ENCODE data around the gene KDELR3. TPM values are rescaled to one million over a fixed set of nuclear protein-coding genes. Genes with fewer than 3 reads are reported as not detected.

The KDELR3 gene
- total RNA-seq (2012; rRNA removed), result 102 and 137 TPM in 2 replicates

DNA sequence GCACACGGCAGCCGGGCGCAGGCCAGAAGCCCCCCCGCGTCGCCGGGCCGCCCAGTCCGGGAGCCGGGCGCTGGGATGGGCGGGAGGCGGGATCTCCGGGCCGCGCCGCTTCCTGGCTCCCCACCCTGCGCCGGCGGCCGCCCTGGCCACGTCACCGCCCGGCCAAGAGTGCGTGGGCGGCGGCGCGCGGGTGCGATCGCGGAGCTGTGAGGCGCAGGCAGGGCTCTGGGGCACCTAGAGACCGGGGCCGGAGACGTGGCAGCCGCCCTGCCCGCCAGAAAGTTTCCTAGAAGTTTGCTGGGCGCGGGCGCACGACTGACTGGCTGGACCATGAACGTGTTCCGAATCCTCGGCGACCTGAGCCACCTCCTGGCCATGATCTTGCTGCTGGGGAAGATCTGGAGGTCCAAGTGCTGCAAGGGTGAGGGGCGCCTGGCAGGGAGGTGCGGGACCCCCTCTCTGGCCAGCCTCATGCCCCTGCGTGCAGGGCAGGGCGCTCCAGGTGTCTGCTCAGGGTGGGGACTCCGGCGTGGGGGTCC is at the start of gene KDELR3:
Gene KDELR3 (plus strand): TSS at position 193 of the 539 bp plus-strand sequence. CDS start 138 bp downstream, at position 331.
- Histone ChIP-seq H3K4me1 (ENCODE audit: control insufficient read depth, insufficient read depth, low read length) (peaks cover 14% of the 10 kb centered on the region), H3K27me3 (ENCODE audit: control insufficient read depth, insufficient read depth, low read length) (peaks cover 9% of the 10 kb centered on the region), H3K9me3 (replicated peaks; ENCODE audit: low read length) (no peaks in the 10 kb centered on the region), H3K4me2 (ENCODE audit: low read length) (peak within 1 kb of the TSS; percentile 93), H3K36me3 (ENCODE audit: insufficient read depth, low read length) (peaks cover 7% of the 10 kb centered on the region), H3K4me3 (ENCODE audit: low read length) (peak within 1 kb of the TSS; percentile 79), H3K9ac (ENCODE audit: low read depth, low read length) (peak within 1 kb of the TSS; percentile 88)

DNA sequence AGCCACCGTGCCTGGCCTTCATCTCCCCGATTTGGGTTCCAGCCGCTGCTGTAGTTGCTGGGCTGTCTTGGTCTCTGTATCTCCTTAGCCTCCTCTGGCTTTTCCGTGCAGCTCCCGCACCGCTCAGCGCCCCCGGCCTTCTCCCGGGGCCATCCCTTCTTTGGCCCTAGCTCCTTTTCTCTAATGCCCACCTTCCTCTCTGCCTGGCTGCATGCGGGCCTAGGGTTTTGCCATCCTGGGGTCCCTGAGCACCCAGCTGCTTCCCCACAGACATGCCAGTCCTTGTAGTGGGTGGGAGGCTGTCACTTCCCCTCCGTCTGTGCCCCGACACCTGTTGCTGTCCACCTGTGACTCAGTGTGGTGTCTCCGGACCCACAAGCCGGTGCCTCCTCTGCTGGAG is 49.3 kb upstream of the KDELR3 start:
- Histone ChIP-seq H3K4me3 (ENCODE audit: low read length) (no peak overlapping the region), H3K27me3 (ENCODE audit: control insufficient read depth, insufficient read depth, low read length) (peaks cover 19% of the 10 kb centered on the region), H3K4me1 (ENCODE audit: control insufficient read depth, insufficient read depth, low read length) (no peaks in the 10 kb centered on the region), H3K9me3 (replicated peaks; ENCODE audit: low read length) (no peaks in the 10 kb centered on the region), H3K9ac (ENCODE audit: low read depth, low read length) (no peak overlapping the region), H3K36me3 (ENCODE audit: insufficient read depth, low read length) (no peaks in the 10 kb centered on the region), H3K4me2 (ENCODE audit: low read length) (no peak overlapping the region)

DNA sequence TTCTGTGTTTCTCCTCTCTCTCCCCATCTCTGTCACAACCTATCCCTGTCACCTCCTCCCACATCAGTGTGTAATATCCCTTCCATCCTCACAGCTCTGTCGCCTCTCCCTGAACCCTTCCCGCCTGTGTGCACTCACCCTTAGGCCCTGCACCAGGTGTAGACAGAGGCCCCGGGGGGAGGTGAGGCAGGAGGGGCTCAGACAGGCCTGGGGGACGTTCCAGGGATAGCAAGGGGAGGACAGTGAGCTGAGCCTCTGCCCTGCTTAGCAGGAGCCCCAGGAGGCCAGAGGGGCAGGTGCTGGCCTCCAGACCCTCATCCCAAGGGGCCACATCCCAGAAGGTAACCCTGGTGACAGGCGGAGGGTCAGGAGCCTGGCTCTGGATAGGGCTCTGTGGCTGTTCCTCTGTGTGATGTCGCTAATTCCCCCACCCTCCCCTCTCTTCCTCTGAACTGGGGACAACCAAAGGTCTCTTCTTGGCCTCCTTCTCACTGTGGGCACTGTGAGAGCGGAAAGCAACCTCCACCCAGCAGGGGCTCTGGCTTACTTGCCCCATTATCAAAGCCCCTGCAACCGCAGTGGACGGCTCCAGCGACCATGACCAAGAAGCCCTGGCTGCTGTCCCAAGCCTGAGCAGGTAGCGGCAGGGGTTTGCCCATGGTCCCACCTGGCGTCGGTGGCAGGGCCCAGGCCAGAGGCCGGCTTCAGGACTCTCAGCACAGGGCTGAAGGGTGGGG is 48.6 kb upstream of the KDELR3 start:
- Histone ChIP-seq H3K4me1 (ENCODE audit: control insufficient read depth, insufficient read depth, low read length) (no peaks in the 10 kb centered on the region), H3K4me2 (ENCODE audit: low read length) (no peak overlapping the region), H3K9ac (ENCODE audit: low read depth, low read length) (no peak overlapping the region), H3K27me3 (ENCODE audit: control insufficient read depth, insufficient read depth, low read length) (peaks cover 17% of the 10 kb centered on the region), H3K4me3 (ENCODE audit: low read length) (no peak overlapping the region), H3K9me3 (replicated peaks; ENCODE audit: low read length) (no peaks in the 10 kb centered on the region), H3K36me3 (ENCODE audit: insufficient read depth, low read length) (no peaks in the 10 kb centered on the region)

DNA sequence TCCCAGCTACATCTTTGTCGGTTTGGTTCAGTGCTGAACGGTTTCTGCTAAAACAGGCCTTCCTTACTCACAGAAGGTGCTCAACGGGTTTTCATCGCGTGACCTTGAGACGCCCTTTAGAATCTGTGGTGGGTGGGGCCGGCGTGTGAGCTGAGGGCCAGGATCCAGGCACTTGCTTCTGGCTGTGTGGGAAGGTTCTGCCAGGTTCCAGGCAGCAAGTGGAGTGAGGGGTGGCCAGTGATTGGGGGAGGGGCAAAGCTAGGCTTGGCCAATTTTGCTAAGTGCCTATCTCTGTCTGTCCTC is 48.1 kb upstream of the KDELR3 start:
- Histone ChIP-seq H3K36me3 (ENCODE audit: insufficient read depth, low read length) (no peaks in the 10 kb centered on the region), H3K9me3 (replicated peaks; ENCODE audit: low read length) (no peaks in the 10 kb centered on the region), H3K4me2 (ENCODE audit: low read length) (no peak overlapping the region), H3K27me3 (ENCODE audit: control insufficient read depth, insufficient read depth, low read length) (peaks cover 19% of the 10 kb centered on the region), H3K4me3 (ENCODE audit: low read length) (no peak overlapping the region), H3K4me1 (ENCODE audit: control insufficient read depth, insufficient read depth, low read length) (no peaks in the 10 kb centered on the region), H3K9ac (ENCODE audit: low read depth, low read length) (no peak overlapping the region)

DNA sequence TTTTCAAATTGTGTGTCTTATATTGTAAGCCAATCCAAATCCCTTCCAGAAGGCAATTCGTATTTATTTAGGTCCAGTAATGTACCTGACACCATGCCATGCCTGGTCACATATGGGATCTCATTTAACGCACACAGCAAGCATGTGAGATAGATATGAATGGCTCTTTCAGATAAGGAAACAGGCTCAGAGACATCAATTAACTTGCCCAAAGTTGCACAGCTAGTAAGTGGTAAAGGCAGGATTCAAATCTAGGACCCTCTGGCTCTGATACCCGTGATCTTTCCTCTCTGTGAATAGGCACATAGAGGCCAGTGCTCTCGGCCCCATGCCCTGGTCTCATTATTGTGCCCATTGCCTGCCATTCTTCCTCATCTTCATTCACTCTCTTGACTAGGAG is 47.2 kb upstream of the KDELR3 start:
- H3K4me1 ChIP-seq (ENCODE audit: control insufficient read depth, insufficient read depth, low read length), result no peaks in the 10 kb centered on the region
- H3K9me3 ChIP-seq (replicated peaks; ENCODE audit: low read length), result no peaks in the 10 kb centered on the region
- H3K36me3 ChIP-seq (ENCODE audit: insufficient read depth, low read length), result no peaks in the 10 kb centered on the region
- H3K4me3 ChIP-seq (ENCODE audit: low read length), result no peak overlapping the region
- peaks cover 26% of the 10 kb centered on the region for H3K27me3 ChIP-seq (ENCODE audit: control insufficient read depth, insufficient read depth, low read length)
- H3K4me2 ChIP-seq (ENCODE audit: low read length), result no peak overlapping the region
- H3K9ac ChIP-seq (ENCODE audit: low read depth, low read length), result no peak overlapping the region

DNA sequence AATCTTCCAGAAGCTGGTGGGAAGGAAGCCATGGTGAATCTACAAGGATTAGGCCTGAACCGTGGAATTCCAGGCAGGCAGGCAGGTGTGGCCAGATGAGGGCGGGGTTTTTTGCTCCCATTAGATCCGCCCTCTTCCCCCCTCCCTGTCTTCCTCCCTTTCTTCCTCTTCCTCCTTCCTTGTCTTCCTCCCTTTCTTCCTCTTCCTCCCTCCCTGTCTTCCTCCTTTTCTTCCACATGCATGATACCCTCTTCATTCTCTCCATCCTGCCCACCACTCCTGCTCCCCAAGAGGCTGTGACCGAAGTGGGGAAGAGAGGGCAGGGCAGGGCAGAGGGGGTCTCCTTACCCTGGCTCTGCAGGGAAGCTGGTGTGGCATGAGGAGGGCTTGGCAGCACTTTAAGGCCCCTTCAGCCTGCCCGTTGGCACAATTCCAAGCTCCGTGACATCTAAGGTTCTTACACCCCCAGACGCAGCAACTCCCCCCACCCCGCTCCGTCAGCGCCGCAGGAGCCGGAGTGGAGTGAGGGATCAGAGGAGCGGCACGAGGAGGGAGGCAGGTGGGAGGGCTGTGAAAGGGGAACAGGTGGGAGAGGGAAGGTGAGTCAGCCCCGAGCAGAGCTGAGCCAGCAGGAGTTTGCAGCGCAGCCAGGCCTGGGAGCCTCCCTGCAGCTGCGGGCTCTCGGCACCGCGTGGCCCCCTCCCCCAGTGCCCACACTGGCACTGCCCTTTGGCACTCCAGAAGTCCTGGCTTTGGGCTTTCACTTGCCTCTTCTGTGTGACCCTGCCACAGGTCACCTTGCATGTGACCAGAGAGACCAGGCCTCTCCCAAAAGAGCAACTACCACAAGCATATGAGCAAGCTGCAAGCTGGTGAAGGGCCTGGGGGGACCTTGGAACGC is 45.0 kb upstream of the KDELR3 start:
- Histone ChIP-seq H3K4me2 (ENCODE audit: low read length) (no peak overlapping the region), H3K9me3 (replicated peaks; ENCODE audit: low read length) (no peaks in the 10 kb centered on the region), H3K4me3 (ENCODE audit: low read length) (no peak overlapping the region), H3K36me3 (ENCODE audit: insufficient read depth, low read length) (no peaks in the 10 kb centered on the region), H3K27me3 (ENCODE audit: control insufficient read depth, insufficient read depth, low read length) (peaks cover 22% of the 10 kb centered on the region), H3K9ac (ENCODE audit: low read depth, low read length) (no peak overlapping the region), H3K4me1 (ENCODE audit: control insufficient read depth, insufficient read depth, low read length) (no peaks in the 10 kb centered on the region)

GRCh38 chr22:38423512-38424503 is 44.1 kb upstream of the KDELR3 start:
- Histone ChIP-seq H3K4me1 (ENCODE audit: control insufficient read depth, insufficient read depth, low read length) (no peaks in the 10 kb centered on the region), H3K4me3 (ENCODE audit: low read length) (no peak overlapping the region), H3K4me2 (ENCODE audit: low read length) (no peak overlapping the region), H3K27me3 (ENCODE audit: control insufficient read depth, insufficient read depth, low read length) (peaks cover 22% of the 10 kb centered on the region), H3K36me3 (ENCODE audit: insufficient read depth, low read length) (no peaks in the 10 kb centered on the region), H3K9ac (ENCODE audit: low read depth, low read length) (no peak overlapping the region), H3K9me3 (replicated peaks; ENCODE audit: low read length) (no peaks in the 10 kb centered on the region)

DNA sequence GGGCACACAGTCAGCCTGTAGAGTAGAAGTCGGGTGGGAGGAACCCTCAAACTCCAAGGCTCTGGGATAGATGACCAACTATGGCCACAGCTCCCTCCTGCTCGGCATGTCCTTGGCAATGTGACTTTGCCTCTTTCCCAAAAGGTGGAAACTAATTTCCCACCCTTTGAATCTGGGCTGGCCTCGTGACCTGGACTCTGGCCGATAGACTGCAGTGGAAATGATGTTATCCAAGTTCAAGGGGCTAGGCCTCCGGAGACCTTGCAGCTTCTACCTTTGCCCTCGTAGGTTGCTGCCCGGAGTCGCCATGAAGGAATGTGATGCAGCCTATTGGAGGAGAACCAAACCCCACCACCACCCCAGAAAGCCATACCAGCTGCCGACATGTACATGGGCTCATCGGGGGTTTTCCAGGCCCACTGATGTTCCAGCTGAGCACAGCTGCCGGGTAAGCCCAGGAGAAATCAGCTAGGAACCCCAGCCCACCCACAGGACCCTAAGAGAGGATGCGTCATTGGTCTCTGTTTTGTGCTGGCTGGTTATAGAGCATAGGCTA is 43.3 kb upstream of the KDELR3 start:
- Histone ChIP-seq H3K4me1 (ENCODE audit: control insufficient read depth, insufficient read depth, low read length) (no peaks in the 10 kb centered on the region), H3K36me3 (ENCODE audit: insufficient read depth, low read length) (no peaks in the 10 kb centered on the region), H3K27me3 (ENCODE audit: control insufficient read depth, insufficient read depth, low read length) (peaks cover 20% of the 10 kb centered on the region), H3K4me3 (ENCODE audit: low read length) (no peak overlapping the region), H3K9me3 (replicated peaks; ENCODE audit: low read length) (no peaks in the 10 kb centered on the region), H3K9ac (ENCODE audit: low read depth, low read length) (no peak overlapping the region), H3K4me2 (ENCODE audit: low read length) (no peak overlapping the region)

GRCh38 chr22:38426628-38427027 is 41.3 kb upstream of the KDELR3 start:
- no peaks in the 10 kb centered on the region for H3K9me3 ChIP-seq (replicated peaks; ENCODE audit: low read length)
- no peaks in the 10 kb centered on the region for H3K4me1 ChIP-seq (ENCODE audit: control insufficient read depth, insufficient read depth, low read length)
- no peak overlapping the region for H3K4me2 ChIP-seq (ENCODE audit: low read length)
- no peak overlapping the region for H3K4me3 ChIP-seq (ENCODE audit: low read length)
- no peak overlapping the region for H3K9ac ChIP-seq (ENCODE audit: low read depth, low read length)
- H3K36me3 ChIP-seq (ENCODE audit: insufficient read depth, low read length), result no peaks in the 10 kb centered on the region
- H3K27me3 ChIP-seq (ENCODE audit: control insufficient read depth, insufficient read depth, low read length), result peaks cover 14% of the 10 kb centered on the region

DNA sequence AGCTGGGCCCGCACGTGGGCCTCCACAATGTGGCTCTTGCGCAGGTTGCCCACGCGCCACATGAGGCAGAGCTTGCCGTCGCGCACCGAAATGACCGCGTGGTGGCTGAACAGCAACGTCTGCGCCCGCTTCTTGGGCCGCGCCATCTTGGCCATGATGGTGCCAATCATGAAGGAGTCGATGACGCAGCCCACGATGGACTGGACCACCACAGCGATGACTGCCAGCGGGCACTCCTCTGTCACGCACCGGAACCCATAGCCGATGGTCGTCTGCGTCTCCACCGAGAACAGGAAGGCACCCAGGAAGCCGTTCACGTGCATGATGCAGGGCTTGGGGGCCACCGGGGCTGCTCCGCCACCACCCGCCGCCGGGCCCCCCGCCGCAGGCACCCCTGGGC is 40.4 kb upstream of the KDELR3 start:
- H3K4me3 ChIP-seq (ENCODE audit: low read length), result no peak overlapping the region
- no peaks in the 10 kb centered on the region for H3K9me3 ChIP-seq (replicated peaks; ENCODE audit: low read length)
- peaks cover 14% of the 10 kb centered on the region for H3K27me3 ChIP-seq (ENCODE audit: control insufficient read depth, insufficient read depth, low read length)
- H3K4me2 ChIP-seq (ENCODE audit: low read length), result no peak overlapping the region
- H3K36me3 ChIP-seq (ENCODE audit: insufficient read depth, low read length), result no peaks in the 10 kb centered on the region
- H3K9ac ChIP-seq (ENCODE audit: low read depth, low read length), result no peak overlapping the region
- no peaks in the 10 kb centered on the region for H3K4me1 ChIP-seq (ENCODE audit: control insufficient read depth, insufficient read depth, low read length)

Measured in skeletal muscle satellite cell (primary cell).